ENCODE measurements around the gene ACP7. TPM values are rescaled to one million over a fixed set of nuclear protein-coding genes. Genes with fewer than 3 reads are reported as not detected.

Gene ACP7
- total RNA-seq, 4 donors from 2014 or later = 0.55 TPM; not detected in 3

DNA sequence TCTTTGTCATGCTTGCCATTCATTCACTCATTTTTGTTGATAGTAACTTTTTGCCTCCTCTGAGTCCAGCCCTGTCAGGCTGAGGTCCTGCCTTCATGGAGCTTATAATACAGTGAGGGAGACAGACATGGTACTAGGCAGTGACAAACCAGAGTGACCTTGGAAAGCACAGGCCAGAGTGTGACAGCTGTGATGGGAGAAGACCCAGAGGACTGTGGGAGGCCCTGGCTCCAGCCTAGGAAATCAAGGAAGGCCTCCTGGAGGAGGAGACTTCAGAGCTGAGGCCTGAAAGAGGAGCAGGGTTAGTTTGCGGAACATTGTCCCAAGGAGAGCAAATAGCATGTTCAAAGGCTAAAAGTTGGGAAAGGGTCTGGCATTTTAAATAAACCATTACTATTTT lies 61.9 kb downstream of the ACP7 start:
- intact Hi-C loops (cut with DNase I; ENCODE audit: low total_unique reads) = no loop called here
- no peak for DNase-seq
- Histone ChIP-seq H3K36me3 (no peaks in the 10 kb centered on the region), H3K27me3 (no peaks in the 10 kb centered on the region), H3K4me1 (peaks cover under 1 to 15% of the 10 kb centered on the region in 2 donors), H3K9me3 (no peaks in the 10 kb centered on the region), H3K27ac (peak overlapping the region; percentile 71 to 81), H3K4me3 (no peak overlapping the region)
- no peak for TF ChIP-seq POLR2A (IDR thresholded peaks at IDR 0.05)
- TF ChIP-seq, protein P1, sequence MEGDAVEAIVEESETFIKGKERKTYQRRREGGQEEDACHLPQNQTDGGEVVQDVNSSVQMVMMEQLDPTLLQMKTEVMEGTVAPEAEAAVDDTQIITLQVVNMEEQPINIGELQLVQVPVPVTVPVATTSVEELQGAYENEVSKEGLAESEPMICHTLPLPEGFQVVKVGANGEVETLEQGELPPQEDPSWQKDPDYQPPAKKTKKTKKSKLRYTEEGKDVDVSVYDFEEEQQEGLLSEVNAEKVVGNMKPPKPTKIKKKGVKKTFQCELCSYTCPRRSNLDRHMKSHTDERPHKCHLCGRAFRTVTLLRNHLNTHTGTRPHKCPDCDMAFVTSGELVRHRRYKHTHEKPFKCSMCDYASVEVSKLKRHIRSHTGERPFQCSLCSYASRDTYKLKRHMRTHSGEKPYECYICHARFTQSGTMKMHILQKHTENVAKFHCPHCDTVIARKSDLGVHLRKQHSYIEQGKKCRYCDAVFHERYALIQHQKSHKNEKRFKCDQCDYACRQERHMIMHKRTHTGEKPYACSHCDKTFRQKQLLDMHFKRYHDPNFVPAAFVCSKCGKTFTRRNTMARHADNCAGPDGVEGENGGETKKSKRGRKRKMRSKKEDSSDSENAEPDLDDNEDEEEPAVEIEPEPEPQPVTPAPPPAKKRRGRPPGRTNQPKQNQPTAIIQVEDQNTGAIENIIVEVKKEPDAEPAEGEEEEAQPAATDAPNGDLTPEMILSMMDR (IDR thresholded peaks at IDR 0.05) = no peak

DNA sequence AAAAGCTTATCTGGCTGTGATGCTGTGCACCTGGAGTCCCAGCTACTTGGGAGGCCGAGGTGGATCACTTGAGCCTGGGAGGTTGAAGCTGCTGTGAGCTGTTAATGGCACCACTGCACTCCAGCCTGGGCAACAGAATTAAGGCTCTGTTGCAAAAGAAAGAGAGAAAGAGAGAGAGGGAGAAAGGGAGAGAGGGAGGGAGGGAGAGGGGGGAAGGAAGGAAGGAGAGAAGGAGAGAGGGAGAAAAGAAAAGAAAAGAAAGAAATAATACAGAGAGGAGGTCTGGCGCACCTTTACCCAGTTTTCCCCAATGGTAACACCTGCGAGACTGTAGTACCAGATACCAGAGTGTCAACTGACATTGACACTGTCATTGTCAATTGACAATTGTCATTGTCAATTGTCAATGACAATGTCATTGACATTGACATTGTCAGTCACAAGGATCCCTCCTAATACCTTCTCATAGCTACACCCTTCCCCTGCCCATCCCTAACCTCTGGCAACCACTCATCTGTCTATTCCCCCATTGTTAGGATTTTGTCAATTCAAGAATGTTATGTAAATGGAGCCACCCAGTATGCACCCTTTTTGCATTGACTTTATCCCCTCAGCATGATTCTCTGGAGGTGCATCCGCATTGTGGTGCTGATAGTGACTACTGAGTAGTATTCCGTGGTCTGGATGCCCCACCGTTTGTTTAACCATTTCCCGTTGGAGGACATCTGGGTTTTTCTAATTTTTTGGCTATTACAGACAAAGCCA lies 62.7 kb downstream of the ACP7 start:
- Histone ChIP-seq H3K9me3 (no peaks in the 10 kb centered on the region), H3K36me3 (no peaks in the 10 kb centered on the region), H3K27me3 (no peaks in the 10 kb centered on the region), H3K27ac (peak overlapping the region in 1 of 2 donors; percentile 81), H3K4me3 (no peak overlapping the region), H3K4me1 (peaks cover 6 to 20% of the 10 kb centered on the region in 2 donors)
- TF ChIP-seq POLR2A (IDR thresholded peaks at IDR 0.05) = no peak
- TF ChIP-seq, protein P1 (IDR thresholded peaks at IDR 0.05) = no peak
- no peak for DNase-seq
- intact Hi-C loops (cut with DNase I; ENCODE audit: low total_unique reads) = no loop called here

DNA sequence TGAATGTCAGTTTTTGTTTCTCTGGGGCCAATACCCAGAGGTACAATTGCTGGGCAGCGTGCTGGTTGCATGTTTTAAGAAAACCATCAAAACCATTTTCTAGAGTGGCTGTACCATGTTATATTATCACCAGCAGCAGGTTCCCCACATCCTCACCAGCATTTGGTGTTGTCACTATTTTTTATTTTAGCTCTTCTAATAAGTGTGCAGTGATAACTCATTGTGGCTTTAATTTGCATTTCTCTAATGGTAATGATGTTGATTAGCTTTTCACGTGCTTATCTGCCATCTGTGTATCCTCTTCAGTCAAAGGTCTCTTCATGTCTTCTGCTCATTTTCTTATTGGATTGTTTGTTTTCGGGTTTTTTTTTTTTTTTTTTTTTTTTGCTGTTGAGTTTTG lies 63.3 kb downstream of the ACP7 start:
- Histone ChIP-seq H3K9me3 (no peaks in the 10 kb centered on the region), H3K4me1 (peaks cover 6 to 20% of the 10 kb centered on the region in 2 donors), H3K27me3 (no peaks in the 10 kb centered on the region), H3K27ac (no peak overlapping the region), H3K36me3 (no peaks in the 10 kb centered on the region), H3K4me3 (no peak overlapping the region)
- no peak for DNase-seq
- intact Hi-C loops (cut with DNase I; ENCODE audit: low total_unique reads) = no loop called here
- no peak for TF ChIP-seq POLR2A (IDR thresholded peaks at IDR 0.05)
- TF ChIP-seq, protein P1 (IDR thresholded peaks at IDR 0.05) = no peak

DNA sequence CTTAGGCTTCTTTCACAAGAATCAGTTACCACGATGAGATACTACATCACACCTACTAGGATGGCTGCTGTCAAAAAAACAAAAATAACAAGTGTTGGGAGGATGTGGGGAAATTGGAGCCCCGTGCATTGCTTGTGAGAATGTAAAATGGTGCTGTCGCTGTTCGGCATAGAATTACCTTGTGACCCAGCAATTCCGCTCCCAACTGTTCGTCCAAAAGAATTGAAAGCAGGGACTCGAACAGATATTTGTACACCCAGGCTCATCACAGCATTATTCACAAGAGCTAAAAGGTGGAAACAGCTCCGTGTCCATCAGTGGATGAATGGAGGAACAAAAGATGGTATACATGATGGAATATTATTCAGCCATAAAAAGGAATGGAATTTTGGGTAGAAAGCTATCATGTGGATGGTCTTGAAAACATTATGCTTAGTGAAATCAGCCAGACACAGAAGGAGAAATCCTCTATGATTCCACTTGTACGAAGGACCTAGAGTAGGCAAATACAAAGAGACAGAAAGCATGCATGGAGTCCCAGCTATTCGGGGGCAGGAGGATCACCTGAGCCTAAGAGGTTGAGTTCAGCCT lies 64.9 kb downstream of the ACP7 start:
- intact Hi-C loops (cut with DNase I; ENCODE audit: low total_unique reads) = no loop called here
- TF ChIP-seq POLR2A (IDR thresholded peaks at IDR 0.05) = no peak
- H3K4me3 ChIP-seq = no peak overlapping the region
- peaks cover 6 to 20% of the 10 kb centered on the region in 2 donors for H3K4me1 ChIP-seq
- H3K36me3 ChIP-seq = no peaks in the 10 kb centered on the region
- H3K9me3 ChIP-seq = no peaks in the 10 kb centered on the region
- no peaks in the 10 kb centered on the region for H3K27me3 ChIP-seq
- DNase-seq = no peak
- no peak overlapping the region for H3K27ac ChIP-seq

DNA sequence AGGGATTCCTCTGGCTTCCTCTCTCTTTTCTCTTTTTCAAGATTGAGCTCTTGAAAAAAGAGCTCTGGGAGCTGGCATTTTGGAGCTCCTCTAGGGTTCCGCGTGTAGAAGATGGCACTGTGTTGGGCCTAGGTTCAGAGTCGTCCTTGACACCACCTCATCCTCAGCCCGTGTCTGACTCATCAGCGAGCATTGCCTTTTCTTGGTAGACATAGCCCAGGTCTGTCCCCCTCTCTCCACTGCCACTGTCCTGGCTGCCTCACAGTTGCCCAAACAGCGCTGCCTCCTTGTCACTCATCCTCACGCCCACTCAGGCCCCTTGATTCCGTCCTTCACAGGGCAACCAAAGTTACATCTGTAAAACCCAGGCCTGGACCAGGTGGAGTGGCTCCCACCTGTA lies 66.1 kb downstream of the ACP7 start:
- DNase-seq = no peak
- Histone ChIP-seq H3K27me3 (no peaks in the 10 kb centered on the region), H3K9me3 (no peaks in the 10 kb centered on the region), H3K27ac (no peak overlapping the region), H3K4me1 (peaks cover 6 to 11% of the 10 kb centered on the region in 2 donors), H3K36me3 (no peaks in the 10 kb centered on the region), H3K4me3 (no peak overlapping the region)
- intact Hi-C loops (cut with DNase I; ENCODE audit: low total_unique reads) = no loop called here
- TF ChIP-seq, protein P1 (IDR thresholded peaks at IDR 0.05) = no peak
- no peak for TF ChIP-seq POLR2A (IDR thresholded peaks at IDR 0.05)
